ENCODE measurements around the gene IGF2R.

The IGF2R gene

DNA sequence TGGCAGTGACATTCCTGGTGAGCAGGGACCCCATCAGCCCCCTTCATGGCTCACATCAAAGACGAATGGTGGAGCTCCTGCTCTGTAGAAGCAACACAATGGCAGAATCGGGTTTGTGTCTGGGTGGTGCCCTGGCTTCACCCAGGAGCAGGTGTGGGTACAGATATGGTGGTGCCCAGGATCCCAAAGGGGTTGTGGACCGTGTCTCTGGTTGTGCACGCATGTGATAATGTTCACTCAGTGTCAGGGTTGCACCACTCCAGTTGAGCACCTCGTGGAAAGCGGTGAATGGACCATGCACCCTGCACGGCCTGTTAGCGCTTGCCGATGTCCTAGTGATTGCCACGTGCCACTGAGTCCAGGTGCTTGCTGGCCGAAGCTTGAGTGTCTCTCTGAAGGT is 63.0 kb downstream of the IGF2R start:
- no peak for DNase-seq

DNA sequence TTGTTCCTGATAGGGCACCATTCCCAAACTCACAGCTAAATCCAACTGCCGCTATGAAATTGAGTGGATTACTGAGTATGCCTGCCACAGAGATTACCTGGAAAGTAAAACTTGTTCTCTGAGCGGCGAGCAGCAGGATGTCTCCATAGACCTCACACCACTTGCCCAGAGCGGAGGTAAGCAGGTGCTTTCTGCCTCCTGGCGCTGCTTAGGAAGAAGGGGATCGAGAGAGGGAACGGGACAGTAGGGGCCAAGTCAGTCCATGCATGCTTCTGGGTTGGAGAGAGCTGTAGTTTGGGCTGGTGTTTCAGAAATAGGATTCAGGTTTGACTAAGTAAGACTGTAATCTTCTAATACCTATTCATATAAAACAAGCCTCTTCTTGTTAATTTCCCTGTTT is 63.7 kb downstream of the IGF2R start:
- DNase-seq, result no peak

DNA sequence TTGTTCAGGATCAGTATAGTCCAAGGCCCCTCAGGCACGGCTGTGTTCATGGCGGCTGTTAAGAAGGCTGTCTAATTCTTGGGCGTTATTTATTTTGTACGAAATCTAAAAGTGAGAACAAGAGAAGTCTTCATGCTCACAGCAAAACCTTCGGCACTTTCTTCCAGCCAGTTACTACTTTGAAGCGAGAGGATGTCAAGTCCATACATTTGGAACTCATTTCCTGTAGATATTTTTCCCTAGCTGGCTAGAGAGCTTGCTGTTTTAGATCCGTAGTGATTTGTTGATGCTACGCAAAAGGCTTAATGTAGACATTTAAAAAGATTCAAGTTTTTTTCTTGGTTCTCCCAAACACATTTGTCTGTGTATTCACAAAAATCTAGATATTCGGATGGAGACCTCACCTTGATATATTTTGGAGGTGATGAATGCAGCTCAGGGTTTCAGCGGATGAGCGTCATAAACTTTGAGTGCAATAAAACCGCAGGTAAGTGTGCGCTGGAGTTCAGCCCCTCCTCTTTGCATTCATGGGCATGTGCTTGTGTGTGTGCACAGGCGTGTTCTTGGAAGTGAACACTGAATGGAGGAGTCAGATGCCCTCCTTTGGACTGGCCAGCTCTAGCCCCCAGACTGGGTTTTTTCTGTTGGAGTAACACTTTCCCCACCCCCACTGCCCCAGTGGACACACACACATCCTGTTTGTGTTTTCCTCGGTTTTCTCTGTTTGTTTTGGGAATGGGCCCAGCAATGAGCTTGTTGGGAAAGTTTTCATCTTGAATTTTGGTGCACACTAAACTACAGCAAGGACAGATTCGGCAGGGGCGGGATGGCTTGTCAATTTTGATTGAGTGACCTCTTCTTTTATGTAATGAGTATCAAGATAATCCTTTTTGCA is 65.4 kb downstream of the IGF2R start:
- no peak for DNase-seq

DNA sequence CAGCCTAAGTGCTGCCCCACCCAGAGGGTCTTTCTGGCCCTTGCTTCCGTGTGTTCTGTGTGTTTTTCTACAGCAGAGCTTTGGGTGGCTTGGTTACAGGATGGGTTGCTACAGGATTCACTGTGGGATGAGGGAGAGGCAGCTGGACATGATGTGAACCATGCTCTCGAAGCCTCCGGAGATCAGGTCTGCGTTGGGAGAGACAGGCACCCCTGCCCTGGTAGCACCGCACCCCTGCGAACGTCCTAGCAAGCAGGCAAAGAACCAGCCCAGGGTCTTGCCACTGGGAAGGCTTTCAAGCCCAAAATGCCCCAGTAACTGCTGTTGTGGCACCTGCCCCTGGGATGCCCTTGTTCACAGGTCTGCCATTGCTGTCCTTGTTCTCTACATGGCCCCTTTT is 66.4 kb downstream of the IGF2R start:
- no peak for DNase-seq

- no peak for DNase-seq
Measured at GRCh38 chr6:160035693-160036330, 66.9 kb downstream of the IGF2R start.

DNA sequence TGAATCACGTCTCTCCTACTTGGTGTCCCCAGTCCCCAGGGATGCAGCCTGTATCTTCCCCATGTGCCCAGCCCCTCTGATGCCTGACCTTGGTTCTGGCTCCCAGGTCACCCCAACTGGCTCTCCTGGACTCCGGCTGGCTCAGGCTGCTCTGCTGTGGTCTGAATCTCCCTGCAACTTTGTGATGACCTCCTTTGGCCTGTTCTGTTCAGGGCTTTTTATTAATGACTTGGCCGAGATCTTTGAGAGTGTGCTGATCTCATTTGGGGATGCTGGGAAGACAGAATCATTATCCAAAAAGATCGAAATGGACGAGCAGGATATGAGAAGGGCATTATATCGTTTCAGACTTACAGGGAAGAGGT is 67.4 kb downstream of the IGF2R start:
- DNase-seq, result no peak

- DNase-seq, result no peak
Measured at GRCh38 chr6:160036790-160037206, 67.9 kb downstream of the IGF2R start.

DNA sequence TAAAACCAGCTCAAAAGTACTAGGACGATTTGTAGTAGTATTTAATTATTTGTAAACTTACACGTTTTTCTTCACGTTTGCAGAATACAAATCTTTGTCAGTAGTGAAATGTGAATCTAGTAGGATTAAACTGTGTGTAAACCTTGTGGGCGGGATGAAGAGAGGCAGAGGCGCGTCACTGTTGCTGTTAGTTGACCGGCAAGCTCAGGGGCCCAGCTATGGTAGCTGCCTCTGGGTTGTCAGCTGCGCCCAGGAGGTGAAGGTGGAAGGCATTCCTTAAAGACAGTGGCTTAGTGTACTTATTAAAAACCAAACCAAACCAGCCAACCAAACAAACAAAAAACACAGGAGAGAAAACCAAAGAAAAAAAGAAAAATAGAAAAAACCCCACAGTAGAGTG is 69.6 kb downstream of the IGF2R start:
- DNase-seq, result no peak

- DNase-seq, result no peak
Measured at GRCh38 chr6:160039441-160039840, 70.6 kb downstream of the IGF2R start.

DNA sequence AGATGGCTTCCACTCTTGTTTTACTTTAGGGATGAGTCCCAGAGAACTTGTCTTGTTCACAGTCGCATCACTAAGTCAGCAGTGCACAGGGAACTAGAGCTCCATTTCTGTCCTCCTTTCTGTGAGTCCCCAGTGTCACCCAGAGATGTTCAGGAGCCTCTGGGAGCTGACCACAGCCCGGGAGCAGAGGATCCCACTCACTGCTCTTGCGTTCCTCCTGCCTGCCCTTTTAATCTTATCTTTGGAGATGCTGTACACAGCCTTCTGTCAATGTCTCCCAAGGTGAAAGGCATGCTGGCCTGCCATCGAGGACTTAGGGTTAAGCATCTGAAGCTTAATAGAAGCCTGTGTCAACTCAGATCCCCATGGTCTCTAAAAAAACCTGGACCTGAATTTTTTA is 71.2 kb downstream of the IGF2R start:
- DNase-seq, result no peak

DNA sequence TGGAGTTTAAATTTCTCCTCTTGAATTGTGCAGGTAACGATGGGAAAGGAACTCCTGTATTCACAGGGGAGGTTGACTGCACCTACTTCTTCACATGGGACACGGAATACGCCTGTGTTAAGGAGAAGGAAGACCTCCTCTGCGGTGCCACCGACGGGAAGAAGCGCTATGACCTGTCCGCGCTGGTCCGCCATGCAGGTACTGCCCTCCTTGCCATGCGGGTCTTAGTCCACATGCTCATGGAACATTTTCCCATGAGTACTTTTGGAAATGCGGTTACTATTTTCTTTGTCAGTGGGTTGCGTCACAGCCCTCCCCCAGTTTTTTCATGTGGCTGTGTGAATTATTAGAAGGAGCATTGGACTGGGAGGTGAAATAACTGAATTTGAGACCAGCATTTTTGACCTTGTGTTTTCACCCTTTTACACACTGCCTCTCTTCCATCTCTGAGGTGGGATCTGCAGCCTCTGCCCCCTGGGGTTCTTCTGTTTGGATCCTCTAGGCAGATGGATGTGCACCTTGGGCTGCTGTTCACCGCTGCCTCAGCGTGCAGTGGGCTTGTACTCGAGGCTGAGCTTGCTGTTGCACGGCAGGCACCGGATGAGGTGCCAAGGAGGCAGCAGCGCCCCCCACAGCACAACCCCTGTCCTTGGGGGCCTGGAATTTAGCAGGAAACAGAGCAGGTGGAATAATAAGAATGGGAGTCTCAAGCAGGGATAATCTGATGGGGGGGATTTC is 71.8 kb downstream of the IGF2R start:
- DNase-seq, result no peak

- DNase-seq, result no peak
Measured at GRCh38 chr6:160041608-160042007, 72.7 kb downstream of the IGF2R start.

- no peak for DNase-seq
Measured at GRCh38 chr6:160042014-160042773, 73.3 kb downstream of the IGF2R start.

- DNase-seq, result no peak
Measured at GRCh38 chr6:160042788-160043301, 74.0 kb downstream of the IGF2R start.

GRCh38 chr6:160043784-160044183 is 74.9 kb downstream of the IGF2R start:
- DNase-seq, result no peak

GRCh38 chr6:160044687-160045086 is 75.8 kb downstream of the IGF2R start:
- no peak for DNase-seq

DNA sequence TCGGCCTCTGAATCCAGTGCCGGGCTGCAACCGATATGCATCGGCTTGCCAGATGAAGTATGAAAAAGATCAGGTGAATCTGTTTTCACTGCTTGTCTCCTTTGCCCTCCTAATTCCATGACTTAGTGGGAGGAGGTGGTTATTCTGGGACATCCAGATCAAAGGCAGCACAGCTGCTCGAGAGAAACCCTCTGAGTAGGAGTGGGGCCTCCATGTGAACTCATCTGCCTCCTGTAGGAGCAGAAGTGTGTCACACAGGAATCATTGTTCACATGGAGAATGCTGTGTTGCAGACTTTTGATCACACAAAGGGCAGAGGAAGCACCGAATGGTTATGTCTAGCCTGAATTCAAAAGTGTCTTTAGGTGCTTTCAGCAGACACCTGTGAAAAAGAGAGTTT is 79.6 kb downstream of the IGF2R start:
- no peak for DNase-seq

- DNase-seq, result no peak
Measured at GRCh38 chr6:160049346-160049745, 80.5 kb downstream of the IGF2R start.

DNA sequence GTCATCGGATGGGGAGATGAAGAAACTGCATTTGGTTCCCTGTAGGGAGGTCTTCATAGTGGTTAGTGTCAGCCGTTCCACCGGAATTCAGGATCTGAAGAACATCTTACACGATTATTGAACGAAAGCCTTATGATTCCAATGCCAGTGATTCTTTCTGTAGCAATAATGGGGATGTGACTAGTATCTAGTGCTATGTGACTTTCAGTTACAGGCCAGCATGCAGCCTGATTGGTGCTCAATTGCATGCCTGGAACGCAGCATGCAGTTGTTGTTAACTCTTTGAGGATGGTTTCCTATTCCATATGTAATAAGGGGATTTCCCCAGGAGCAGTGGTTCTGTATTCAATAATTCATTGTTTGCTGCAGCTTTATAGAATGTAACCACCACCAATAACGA is 81.1 kb downstream of the IGF2R start:
- no peak for DNase-seq

DNA sequence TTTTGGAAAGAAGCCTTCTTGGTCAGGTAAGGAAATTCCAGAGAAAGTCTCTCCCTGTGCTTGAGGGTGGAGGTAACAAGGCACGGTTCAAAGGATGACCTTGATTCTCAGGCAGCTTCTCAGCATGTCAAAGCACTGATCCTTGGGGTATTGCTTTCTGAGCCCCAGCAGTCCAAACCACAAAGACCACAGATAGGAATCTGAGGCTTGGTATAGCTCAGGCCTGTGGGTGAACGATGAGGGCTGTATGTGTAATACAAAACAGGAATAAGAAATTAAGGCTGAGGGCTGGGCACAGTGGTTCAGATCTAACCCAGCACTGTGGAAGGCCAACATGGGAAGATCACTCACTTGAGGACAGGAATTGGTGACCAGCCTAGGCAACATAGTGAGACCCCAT is 82.5 kb downstream of the IGF2R start:
- DNase-seq, result no peak

DNA sequence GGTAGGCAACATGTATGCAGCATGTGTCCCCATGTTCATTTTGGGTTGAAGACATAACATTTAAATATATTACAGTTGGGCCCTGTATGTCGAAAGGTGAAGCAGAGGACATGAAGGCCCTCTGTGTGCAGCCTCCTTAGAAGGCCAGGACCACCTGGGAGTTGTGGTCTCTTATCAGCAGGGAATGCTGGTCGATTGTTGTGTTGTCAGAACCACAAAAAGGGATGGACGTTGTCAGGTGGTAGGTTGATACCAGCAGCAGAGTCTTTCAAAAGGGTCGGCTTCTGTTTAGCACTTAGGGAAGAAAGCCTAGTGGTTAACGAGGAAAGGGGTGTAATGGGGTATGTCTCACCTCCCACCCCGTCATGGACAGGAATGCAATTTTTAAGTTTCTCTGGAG is 85.4 kb downstream of the IGF2R start:
- no peak for DNase-seq

GRCh38 chr6:160054913-160055312 is 86.0 kb downstream of the IGF2R start:
- no peak for DNase-seq

DNA sequence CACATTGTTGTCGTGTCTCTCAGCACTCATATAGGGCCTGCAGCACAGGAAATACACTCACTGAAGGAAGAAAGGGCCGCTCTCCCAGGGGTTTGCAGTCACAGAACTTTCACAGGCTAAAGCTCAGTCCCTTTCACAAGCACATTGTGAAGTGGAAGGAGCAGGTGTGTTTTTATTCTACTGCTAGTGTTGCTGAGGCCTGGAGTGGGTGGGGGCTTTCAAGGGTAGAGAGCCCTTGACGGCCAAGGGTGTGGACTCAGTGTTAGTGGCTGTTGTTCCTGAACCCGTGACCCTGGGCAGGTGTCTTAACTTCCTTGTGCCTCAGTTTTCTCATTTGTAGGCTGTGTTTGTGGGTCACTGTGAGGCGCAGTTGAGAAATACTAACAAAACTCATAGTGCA is 86.5 kb downstream of the IGF2R start:
- DNase-seq, result no peak
